IMR-90 (cell line): ENCODE measurements around the gene STARD7. TPM values are rescaled to one million over a fixed set of nuclear protein-coding genes. Genes with fewer than 3 reads are reported as not detected.

ENCODE experiments used
- ATAC-seq: fragments of 200-7000 bp; cut with Tn5 transposase; 2 replicates; pipeline ENCODE4 v1.9.1; 2020; ENCODE audit warnings: low read depth, mild to moderate bottlenecking, moderate library complexity
- BruUV-seq: library from RNA; stranded (reverse); fragments of 400-500 nt; replicated peaks from 2 replicates; lab custom pipeline; 2021; lab: Mats Ljungman, UMichigan
- CTCF ChIA-PET: fragments of 300-600 bp; formaldehyde crosslinking; extraction: SDS; loops from one replicate; lab custom pipeline; 2021; ENCODE audit warnings: antibody characterized with exemption; lab: Yijun Ruan, JAX
- POLR2A ChIA-PET: fragments of 300-600 bp; sonication (Branson Sonifier 250); formaldehyde crosslinking; loops from one replicate; lab custom pipeline; 2022; ENCODE audit warnings: antibody characterized with exemption; ENCODE audit not compliant: unreplicated experiment; lab: Charles Lee
- DNase-seq: peaks from one replicate; pipeline ENCODE4 v3.0.0; 2013
- H2AFZ ChIP-seq: replicated peaks from 2 replicates; pipeline ENCODE3; 2013; ENCODE audit warnings: low read length, mild to moderate bottlenecking; ENCODE audit not compliant: poor library complexity
- H2AK5ac ChIP-seq: 2 replicates; pipeline ENCODE4 v1.6.1; 2013; ENCODE audit warnings: low read depth, low read length, inconsistent platforms
- H2AK9ac ChIP-seq: replicated peaks from 2 replicates; pipeline ENCODE3; 2013; ENCODE audit warnings: mild to moderate bottlenecking, low read depth, low read length, moderate library complexity; ENCODE audit not compliant: poor library complexity
- H2BK120ac ChIP-seq: 2 replicates; pipeline ENCODE4 v1.6.1; 2013; ENCODE audit warnings: low read depth, low read length, inconsistent platforms
- H2BK15ac ChIP-seq: 3 replicates; pipeline ENCODE4 v1.6.1; 2013; ENCODE audit warnings: low read depth, low read length, inconsistent platforms
- H2BK20ac ChIP-seq: 2 replicates; pipeline ENCODE4 v1.6.1; 2013; ENCODE audit warnings: low read depth, mild to moderate bottlenecking, inconsistent platforms, low read length, moderate library complexity
- H2BK5ac ChIP-seq: 2 replicates; pipeline ENCODE4 v1.6.1; 2013; ENCODE audit warnings: mild to moderate bottlenecking, low read depth, low read length, inconsistent platforms; ENCODE audit not compliant: poor library complexity, severe bottlenecking
- H3K14ac ChIP-seq: replicated peaks from 2 replicates; pipeline ENCODE4 v1.6.1; 2013; ENCODE audit warnings: low read depth, low read length, inconsistent platforms
- H3K18ac ChIP-seq: 2 replicates; pipeline ENCODE4 v1.6.1; 2013; ENCODE audit warnings: low read depth, low read length, control low read depth
- H3K23ac ChIP-seq: 2 replicates; pipeline ENCODE4 v1.6.1; 2013; ENCODE audit warnings: low read depth, low read length, inconsistent platforms
- H3K27ac ChIP-seq: 2 replicates; pipeline ENCODE4 v1.5.1; 2013; ENCODE audit warnings: mild to moderate bottlenecking, control low read depth, low read length; ENCODE audit not compliant: insufficient read depth
- H3K27me3 ChIP-seq: 2 replicates; pipeline ENCODE4 v1.6.1; 2013; ENCODE audit warnings: low read length; ENCODE audit not compliant: control insufficient read depth, insufficient read depth
- H3K36me3 ChIP-seq: 2 replicates; pipeline ENCODE4 v1.6.1; 2013; ENCODE audit warnings: low read length, mixed read lengths; ENCODE audit not compliant: control insufficient read depth, insufficient read depth
- H3K4ac ChIP-seq: 2 replicates; pipeline ENCODE4 v1.6.1; 2013; ENCODE audit warnings: low read depth, low read length, inconsistent platforms
- H3K4me1 ChIP-seq: 2 replicates; pipeline ENCODE4 v1.6.1; 2013; ENCODE audit warnings: low read length, mixed read lengths; ENCODE audit not compliant: control insufficient read depth, insufficient read depth
- H3K4me2 ChIP-seq: 2 replicates; pipeline ENCODE4 v1.6.1; 2013; ENCODE audit warnings: low read depth, mild to moderate bottlenecking, control low read depth, low read length, moderate library complexity
- H3K4me3 ChIP-seq: 2 replicates; pipeline ENCODE4 v1.5.1; 2013; ENCODE audit warnings: low read depth, mild to moderate bottlenecking, control low read depth, low read length, moderate library complexity; ENCODE audit not compliant: insufficient read depth
- H3K56ac ChIP-seq: 2 replicates; pipeline ENCODE4 v1.6.1; 2013; ENCODE audit warnings: low read length, inconsistent platforms; ENCODE audit not compliant: insufficient read depth; ENCODE audit errors: extremely low read depth
- H3K79me1 ChIP-seq, 2 experiments: 2 replicates each; pipeline ENCODE4 v1.6.1; 2013; ENCODE audit warnings: low read length in 2 of 2, inconsistent platforms in 1 of 2, low read depth in 1 of 2
- H3K9ac ChIP-seq: 2 replicates; pipeline ENCODE4 v1.6.1; 2013; ENCODE audit warnings: low read depth, low read length, control low read depth
- H3K9me1 ChIP-seq: 2 replicates; pipeline ENCODE4 v1.6.1; 2013; ENCODE audit warnings: low read length, inconsistent platforms; ENCODE audit not compliant: insufficient read depth
- H3K9me3 ChIP-seq: 2 replicates; pipeline ENCODE4 v1.6.1; 2013; ENCODE audit warnings: low read length; ENCODE audit not compliant: control insufficient read depth, insufficient read depth
- H4K20me1 ChIP-seq: 2 replicates; pipeline ENCODE4 v1.6.1; 2013; ENCODE audit warnings: low read length, inconsistent platforms; ENCODE audit not compliant: insufficient read depth
- H4K5ac ChIP-seq: 2 replicates; pipeline ENCODE4 v1.6.1; 2013; ENCODE audit warnings: mild to moderate bottlenecking, low read depth, low read length, control low read depth
- H4K8ac ChIP-seq, 2 experiments: 2 replicates each; pipeline ENCODE4 v1.6.1; 2013; ENCODE audit warnings: low read depth in 2 of 2, low read length in 2 of 2, control low read depth in 1 of 2, inconsistent platforms in 1 of 2
- H4K91ac ChIP-seq: 2 replicates; pipeline ENCODE4 v1.6.1; 2013; ENCODE audit warnings: low read depth, low read length, inconsistent platforms; ENCODE audit not compliant: insufficient read depth
- BHLHE40 ChIP-seq: fragments of 150-350 bp; IDR thresholded peaks from 2 replicates; pipeline ENCODE4 v1.6.1; 2016; ENCODE audit warnings: mild to moderate bottlenecking, low read depth, low read length
- CEBPB ChIP-seq: IDR thresholded peaks from 2 replicates; pipeline ENCODE4 v1.6.1; 2012; ENCODE audit warnings: low read depth, low read length, improper control_type of control experiment
- CHD1 ChIP-seq: IDR thresholded peaks from 2 replicates; pipeline ENCODE4 v1.6.1; 2012; ENCODE audit warnings: low read depth, low read length, improper control_type of control experiment
- CTCF ChIP-seq: conservative IDR thresholded peaks from 2 replicates; pipeline ENCODE4 v1.5.1; 2012; ENCODE audit warnings: mild to moderate bottlenecking, low read depth, low read length, improper control_type of control experiment
- ELK1 ChIP-seq: fragments of 150-350 bp; IDR thresholded peaks from 2 replicates; pipeline ENCODE4 v1.6.1; 2016; ENCODE audit warnings: low read depth, mild to moderate bottlenecking, low read length, moderate library complexity, borderline replicate concordance
- FOS ChIP-seq: fragments of 150-350 bp; IDR thresholded peaks from 2 replicates; pipeline ENCODE4 v1.6.1; 2016; ENCODE audit warnings: low read depth, low read length
- MAFK ChIP-seq: IDR thresholded peaks from 2 replicates; pipeline ENCODE4 v1.6.1; 2012; ENCODE audit warnings: low read depth, low read length, improper control_type of control experiment
- MAZ ChIP-seq: IDR thresholded peaks from 2 replicates; pipeline ENCODE4 v1.6.1; 2012; ENCODE audit warnings: low read depth, mild to moderate bottlenecking, low read length, improper control_type of control experiment, moderate library complexity, borderline replicate concordance
- MXI1 ChIP-seq: IDR thresholded peaks from 2 replicates; pipeline ENCODE4 v1.6.1; 2012; ENCODE audit warnings: low read depth, mild to moderate bottlenecking, low read length, moderate library complexity, borderline replicate concordance
- NFE2L2 ChIP-seq: fragments of 150-350 bp; IDR thresholded peaks from 2 replicates; pipeline ENCODE4 v1.6.1; 2016; ENCODE audit warnings: low read depth, mild to moderate bottlenecking, low read length
- POLR2A ChIP-seq: IDR thresholded peaks from 2 replicates; pipeline ENCODE4 v1.6.1; 2012; ENCODE audit warnings: mild to moderate bottlenecking, low read depth, low read length
- RAD21 ChIP-seq: IDR thresholded peaks from 2 replicates; pipeline ENCODE4 v1.6.1; 2012; ENCODE audit warnings: low read length, improper control_type of control experiment
- RCOR1 ChIP-seq: IDR thresholded peaks from 2 replicates; pipeline ENCODE4 v1.6.1; 2012; ENCODE audit warnings: mild to moderate bottlenecking, low read length, improper control_type of control experiment; ENCODE audit not compliant: insufficient replicate concordance
- RFX5 ChIP-seq: IDR thresholded peaks from 2 replicates; pipeline ENCODE4 v1.8.0; 2012; ENCODE audit warnings: low read depth, mild to moderate bottlenecking, low read length, moderate library complexity
- SMC3 ChIP-seq: fragments of 150-350 bp; IDR thresholded peaks from 2 replicates; pipeline ENCODE4 v1.6.1; 2016; ENCODE audit warnings: low read depth, mild to moderate bottlenecking, antibody characterized with exemption, low read length, moderate library complexity
- USF2 ChIP-seq: fragments of 150-350 bp; IDR thresholded peaks from 2 replicates; pipeline ENCODE4 v1.6.1; 2017; ENCODE audit warnings: mild to moderate bottlenecking, antibody characterized with exemption, low read length, low read depth
- WGBS, 2 experiments: methylation state at CpG; one replicate each; pipeline versions ENCODE4 v1.1.5 to v1.1.7; 2013; ENCODE audit warnings: missing lambda C conversion rate in 2 of 2; ENCODE audit not compliant: insufficient read length in 1 of 2; ENCODE audit errors: extremely low coverage in 2 of 2; 5-methylcytosine and 5-hydroxymethylcytosine counted together
- dilution Hi-C: fragments of 300-500 bp; cut with HindIII; formaldehyde crosslinking; loops from one replicate; pipeline ENCODE4 v1.14.3; 2018; ENCODE audit warnings: low sequenced_read_pairs; ENCODE audit not compliant: unreplicated experiment
- in situ Hi-C: fragments of 300-500 bp; cut with MboI; formaldehyde crosslinking; loops from 3 replicates; pipeline ENCODE4 v1.14.3; 2019; ENCODE audit warnings: low sequenced_read_pairs, inconsistent platforms, mixed read lengths
- intact Hi-C: fragments of 100-400 bp; cut with micrococcal nuclease; formaldehyde crosslinking; loops from 2 replicates; pipeline ENCODE4 v1.10.0; 2022
- polyA plus RNA-seq, 3 experiments: library from polyadenylated mRNA; depleted of rRNA; stranded (reverse); fragments of >200 nt; gene quantifications; 2 replicates each; pipeline ENCODE4 v1.2.3, GENCODE V29; 2012; ENCODE audit warnings: low replicate concordance in 1 of 3
- total RNA-seq: library from RNA; depleted of rRNA; stranded (reverse); fragments of >200 nt; gene quantifications from 2 replicates; pipeline ENCODE4 v1.2.3, GENCODE V29; 2012

STARD7 gene
- total and polyA plus RNA-seq, 2 of the 4 experiments (the other 2 are of a cell fraction): 61.7 to 138 TPM

- no TSS peak for BruUV-seq
- no peak overlapping the region for H4K91ac ChIP-seq
- H2BK15ac ChIP-seq: no peak overlapping the region
- H2BK120ac ChIP-seq: no peak overlapping the region
- no peak overlapping the region for H3K56ac ChIP-seq
- H3K9me1 ChIP-seq: no peaks in the 10 kb centered on the region
- H3K4me2 ChIP-seq: no peak overlapping the region
- no peaks in the 10 kb centered on the region for H3K9me3 ChIP-seq
- no peak overlapping the region for H3K4ac ChIP-seq
- no peak overlapping the region for H3K9ac ChIP-seq
- intact Hi-C loops: no loop called here
- H4K8ac ChIP-seq: no peak overlapping the region
- H3K4me3 ChIP-seq: no peak overlapping the region
- H2AK9ac ChIP-seq: no peak overlapping the region
- H4K20me1 ChIP-seq: no peaks in the 10 kb centered on the region
- TF ChIP-seq MXI1 (no peak), CEBPB (no peak), POLR2A (no peak), SMC3 (no peak), NFE2L2 (no peak), BHLHE40 (no peak), CHD1 (no peak), USF2 (no peak), MAZ (no peak), CTCF (no peak), RFX5 (no peak), ELK1 (no peak), FOS (no peak), MAFK (no peak), RCOR1 (no peak), RAD21 (no peak)
- no peak overlapping the region for H2BK5ac ChIP-seq
- no peak overlapping the region for H3K14ac ChIP-seq
- dilution Hi-C loops: no loop called here
- no peak for DNase-seq
- H2AK5ac ChIP-seq: no peak overlapping the region
- H3K18ac ChIP-seq: no peak overlapping the region
- no peak for ATAC-seq
- no peak overlapping the region for H2BK20ac ChIP-seq
- no peaks in the 10 kb centered on the region for H3K79me1 ChIP-seq
- peaks cover 12% of the 10 kb centered on the region; the same call in 1 of the 2 replicates for H3K27me3 ChIP-seq
- H3K27ac ChIP-seq: no peak overlapping the region
- CTCF ChIA-PET: no interaction called here
- no peak overlapping the region for H4K5ac ChIP-seq
- POLR2A ChIA-PET: no interaction called here
- no peaks in the 10 kb centered on the region for H3K4me1 ChIP-seq
- in situ Hi-C loops: no loop called here
- H3K36me3 ChIP-seq: no peaks in the 10 kb centered on the region
- no peak overlapping the region for H2AFZ ChIP-seq
- no peak overlapping the region for H3K23ac ChIP-seq
- WGBS, 2 experiments: 78% methylated on average over 4 of the region's 14 CpGs; no CpG with 5 or more reads in 1 of the 2 experiments
Observed at GRCh38 chr2:96158554-96158940, 50.1 kb downstream of the STARD7 start.
